Gastrocnemius medialis (tissue), 4 donors: Measurements from ENCODE around the gene ATAT1.

Experiments
- CTCF ChIP-seq, 5 experiments: fragments of 450-650 bp in 3 of 5; fragments of 200-600 bp in 2 of 5; sonication (generic) in 2 of 5; IDR thresholded peaks in 4 of 5; conservative IDR thresholded peaks in 1 of 5; 1 replicate in 4 of 5; 2 replicates in 1 of 5; pipeline ENCODE4 v1.5.1; 2016 to 2019; ENCODE audit warnings: antibody characterized with exemption in 5 of 5, mild to moderate bottlenecking in 3 of 5, moderate library complexity in 3 of 5
- POLR2A ChIP-seq, 2 donors: fragments of 450-650 bp; IDR thresholded peaks; one replicate each; pipeline ENCODE4 v1.6.1; 2017; ENCODE audit warnings: antibody characterized with exemption in 2 of 2, mild to moderate bottlenecking in 2 of 2, moderate library complexity in 2 of 2

GRCh38 chr6:30611150-30611855, 15.4 kb upstream of the ATAT1 start:
- TF ChIP-seq CTCF (IDR thresholded peaks at IDR 0.05 in 4 of 5, conservative IDR thresholded peaks at IDR 0.05 in 1 of 5): no peak
- no peak for TF ChIP-seq POLR2A (IDR thresholded peaks at IDR 0.05)
